NB4 (cell line): ENCODE data around the gene ABITRAM.
A peak's percentile ranks its signal among the peaks of the same experiment; 100 is the strongest.

ENCODE experiments used
- DNase-seq: peaks from one replicate; pipeline ENCODE4 v3.0.0; 2010; ENCODE audit warnings: low read depth
- H3K4me3 ChIP-seq: one replicate; pipeline ENCODE4 v1.5.1; 2011; ENCODE audit warnings: mild to moderate bottlenecking, low read depth, low read length, moderate library complexity
- CTCF ChIP-seq: IDR thresholded peaks from one replicate; pipeline ENCODE4 v1.5.1; 2012; ENCODE audit warnings: low read depth, low read length
- MAX ChIP-seq: IDR thresholded peaks from 2 replicates; pipeline ENCODE4 v1.6.1; 2011; ENCODE audit warnings: low read depth, low read length
- MYC ChIP-seq: IDR thresholded peaks from 2 replicates; pipeline ENCODE4 v1.6.1; 2011; ENCODE audit warnings: low read depth, low read length
- POLR2A ChIP-seq: IDR thresholded peaks from 2 replicates; pipeline ENCODE4 v1.6.1; 2011; ENCODE audit warnings: mild to moderate bottlenecking; ENCODE audit not compliant: insufficient read length; ENCODE audit errors: extremely low read depth

The ABITRAM gene

GRCh38 chr9:108937561-108938305 lies 3.5 kb downstream of the ABITRAM start:
- TF ChIP-seq POLR2A (no peak), MYC (no peak), MAX (no peak), CTCF (no peak)
- DNase-seq: no peak
- H3K4me3 ChIP-seq: no peak overlapping the region

GRCh38 chr9:108939975-108940374 lies 5.8 kb downstream of the ABITRAM start:
- no peak for TF ChIP-seq CTCF
- no peak for TF ChIP-seq MYC
- TF ChIP-seq MAX: no peak
- TF ChIP-seq POLR2A: no peak
- no peak overlapping the region for H3K4me3 ChIP-seq
- no peak for DNase-seq

GRCh38 chr9:108950168-108950567 lies 16.0 kb downstream of the ABITRAM start:
- no peak for DNase-seq
- TF ChIP-seq CTCF: no peak
- TF ChIP-seq POLR2A: no peak
- no peak overlapping the region for H3K4me3 ChIP-seq

GRCh38 chr9:108951578-108951977 lies 17.4 kb downstream of the ABITRAM start:
- DNase-seq: no peak
- H3K4me3 ChIP-seq: no peak overlapping the region
- TF ChIP-seq MAX (no peak), CTCF (no peak), MYC (no peak), POLR2A (no peak)

- TF ChIP-seq MAX (no peak), MYC (no peak), POLR2A (no peak), CTCF (peak; percentile 41)
- peak; percentile 57 for DNase-seq
- H3K4me3 ChIP-seq: no peak overlapping the region
Measured at GRCh38 chr9:108953983-108954574, 19.9 kb downstream of the ABITRAM start.
